NT2/D1 (cell line): ENCODE results near the gene DSTN.

Experiments used
- SUZ12 ChIP-seq: IDR thresholded peaks from 2 replicates; pipeline ENCODE4 v1.6.1; 2011; ENCODE audit not compliant: insufficient read length, insufficient read depth; ENCODE audit errors: extremely low read depth
- YY1 ChIP-seq: IDR thresholded peaks from 2 replicates; pipeline ENCODE4 v1.6.1; 2011; ENCODE audit not compliant: insufficient read length, insufficient read depth
- ZNF274 ChIP-seq: IDR thresholded peaks from 2 replicates; pipeline ENCODE4 v1.6.1; 2011; ENCODE audit warnings: mild to moderate bottlenecking, low read depth, low read length

DNA sequence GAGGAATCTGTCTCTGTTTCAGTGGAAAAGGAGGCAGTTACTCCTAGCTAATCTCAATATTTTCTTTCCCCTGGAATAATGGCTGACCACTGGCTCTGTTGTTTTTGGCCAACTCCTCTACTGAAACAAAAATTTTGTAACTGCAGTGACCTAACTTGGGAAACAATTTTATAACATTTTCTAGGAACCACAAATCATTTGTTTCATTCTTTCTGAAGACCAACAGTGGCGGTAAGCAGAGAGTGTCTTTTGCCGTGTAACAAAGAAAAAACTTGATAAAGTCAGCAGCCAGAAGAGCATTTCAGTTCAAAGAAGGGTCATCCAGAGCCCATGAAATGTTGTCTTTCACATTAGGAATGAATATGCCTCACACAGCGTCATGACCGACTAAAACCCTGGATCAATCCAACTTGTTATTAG, 26.9 kb upstream of the DSTN start:
- TF ChIP-seq YY1 (no peak), ZNF274 (no peak), SUZ12 (no peak)
